Mesothelial cell of epicardium (in vitro differentiated cells): Measurements from ENCODE around the gene TCHHL1. TPM values are rescaled to one million over a fixed set of nuclear protein-coding genes. Genes with fewer than 3 reads are reported as not detected.

Source experiments
- DNase-seq, 2 experiments: peaks; one replicate each; pipeline ENCODE4 v3.0.0; 2021; ENCODE audit warnings: low spot score in 2 of 2; ENCODE audit not compliant: unreplicated experiment in 2 of 2
- H3K27ac Mint-ChIP-seq: 2 replicates; pipeline ENCODE4 v1.8.0; 2021; ENCODE audit warnings: mixed read lengths
- H3K27me3 Mint-ChIP-seq: 2 replicates; pipeline ENCODE4 v1.8.0; 2021; ENCODE audit warnings: low read depth, mixed read lengths
- H3K36me3 Mint-ChIP-seq: 2 replicates; pipeline ENCODE4 v1.8.0; 2021; ENCODE audit warnings: mixed read lengths
- H3K4me1 Mint-ChIP-seq: 2 replicates; pipeline ENCODE4 v1.8.0; 2021; ENCODE audit warnings: mixed read lengths
- H3K4me3 Mint-ChIP-seq: 2 replicates; pipeline ENCODE4 v1.8.0; 2021; ENCODE audit warnings: mild to moderate bottlenecking, moderate library complexity, mixed read lengths
- H3K9me3 Mint-ChIP-seq: 2 replicates; pipeline ENCODE4 v1.8.0; 2021; ENCODE audit warnings: mixed read lengths
- CTCF ChIP-seq: fragments of 200-600 bp; sonication (generic); IDR thresholded peaks from one replicate; pipeline ENCODE4 v1.5.0; 2021; ENCODE audit warnings: antibody characterized with exemption; ENCODE audit not compliant: unreplicated experiment
- total RNA-seq: library from RNA; stranded (reverse); gene quantifications from 3 replicates; pipeline ENCODE4 v1.2.1, GENCODE V29; 2021

Gene TCHHL1
- not detected in 3 replicates for total RNA-seq

GRCh38 chr1:152089014-152089674 lies at the start of gene TCHHL1:
TCHHL1 (minus strand) TSS chr1:152089064; CDS start chr1:152088143, 921 bp downstream.
- Mint-ChIP-seq H3K4me1 (no peaks in the 10 kb centered on the region), H3K36me3 (no peaks in the 10 kb centered on the region), H3K4me3 (no peak within 1 kb of the TSS), H3K9me3 (peaks cover 41% of the 10 kb centered on the region), H3K27ac (no peak within 1 kb of the TSS), H3K27me3 (no peaks in the 10 kb centered on the region)
- TF ChIP-seq CTCF, result no peak
- no peak for DNase-seq

GRCh38 chr1:152137215-152137614 lies 48.4 kb upstream of the TCHHL1 start:
- H3K4me3 Mint-ChIP-seq, result no peak overlapping the region
- no peak for DNase-seq
- no peaks in the 10 kb centered on the region for H3K4me1 Mint-ChIP-seq
- no peaks in the 10 kb centered on the region for H3K27me3 Mint-ChIP-seq
- H3K9me3 Mint-ChIP-seq, result peaks cover 66% of the 10 kb centered on the region
- TF ChIP-seq CTCF, result no peak
- H3K36me3 Mint-ChIP-seq, result no peaks in the 10 kb centered on the region
- no peak overlapping the region for H3K27ac Mint-ChIP-seq

- no peaks in the 10 kb centered on the region for H3K36me3 Mint-ChIP-seq
- DNase-seq, result no peak
- H3K27me3 Mint-ChIP-seq, result no peaks in the 10 kb centered on the region
- TF ChIP-seq CTCF, result no peak
- H3K9me3 Mint-ChIP-seq, result peaks cover 72% of the 10 kb centered on the region
- H3K4me3 Mint-ChIP-seq, result no peak overlapping the region
- H3K27ac Mint-ChIP-seq, result no peak overlapping the region
- no peaks in the 10 kb centered on the region for H3K4me1 Mint-ChIP-seq
Observed at GRCh38 chr1:152130186-152130585, 41.3 kb upstream of the TCHHL1 start.

- Mint-ChIP-seq H3K36me3 (no peaks in the 10 kb centered on the region), H3K9me3 (peaks cover 64% of the 10 kb centered on the region), H3K4me1 (no peaks in the 10 kb centered on the region), H3K27ac (no peak overlapping the region), H3K4me3 (no peak overlapping the region), H3K27me3 (no peaks in the 10 kb centered on the region)
- no peak for TF ChIP-seq CTCF
- no peak for DNase-seq
Observed at GRCh38 chr1:152127673-152128072, 38.8 kb upstream of the TCHHL1 start.

GRCh38 chr1:152125834-152126443 lies 37.1 kb upstream of the TCHHL1 start:
- Mint-ChIP-seq H3K4me3 (no peak overlapping the region), H3K27me3 (no peaks in the 10 kb centered on the region), H3K9me3 (peaks cover 62% of the 10 kb centered on the region), H3K36me3 (no peaks in the 10 kb centered on the region), H3K4me1 (no peaks in the 10 kb centered on the region), H3K27ac (no peak overlapping the region)
- TF ChIP-seq CTCF, result no peak
- DNase-seq, result no peak
